Hepatocyte (in vitro differentiated cells): ENCODE measurements around the gene TPRA1. TPM values are rescaled to one million over a fixed set of nuclear protein-coding genes. Genes with fewer than 3 reads are reported as not detected.
A peak's percentile ranks its signal among the peaks of the same experiment; 100 is the strongest.

Experiments
- DNase-seq: peaks from one replicate; pipeline ENCODE4 v3.0.0-alpha.2; 2016; ENCODE audit warnings: low spot score
- H2AFZ ChIP-seq: fragments of 200-600 bp; sonication (generic); 2 replicates; pipeline ENCODE4 v1.6.0; 2016; ENCODE audit warnings: antibody characterized with exemption, mild to moderate bottlenecking
- H3K27ac ChIP-seq: fragments of 200-600 bp; sonication (generic); 2 replicates; pipeline ENCODE4 v1.5.1; 2016; ENCODE audit warnings: mild to moderate bottlenecking
- H3K27me3 ChIP-seq: fragments of 200-600 bp; sonication (generic); 2 replicates; pipeline ENCODE4 v1.6.1; 2016
- H3K36me3 ChIP-seq: fragments of 200-600 bp; sonication (generic); replicated peaks from 2 replicates; pipeline ENCODE4 v1.5.1; 2016; ENCODE audit warnings: low read depth; ENCODE audit not compliant: insufficient read depth
- H3K4me1 ChIP-seq: fragments of 200-600 bp; sonication (generic); 2 replicates; pipeline ENCODE4 v1.5.1; 2016; ENCODE audit warnings: mild to moderate bottlenecking, moderate library complexity; ENCODE audit not compliant: insufficient read depth
- H3K4me2 ChIP-seq: fragments of 200-600 bp; sonication (generic); 2 replicates; pipeline ENCODE4 v1.6.0; 2016
- H3K4me3 ChIP-seq: fragments of 200-600 bp; sonication (generic); 2 replicates; pipeline ENCODE4 v1.5.1; 2016; ENCODE audit warnings: mild to moderate bottlenecking
- H3K79me2 ChIP-seq: fragments of 200-600 bp; sonication (generic); 2 replicates; pipeline ENCODE4 v1.6.0; 2017; ENCODE audit warnings: mild to moderate bottlenecking
- H3K9me2 ChIP-seq: fragments of 200-600 bp; sonication (generic); replicated peaks from 2 replicates; pipeline ENCODE4 v1.6.0; 2017; ENCODE audit warnings: mild to moderate bottlenecking; ENCODE audit not compliant: insufficient read depth
- H3K9me3 ChIP-seq: fragments of 200-600 bp; sonication (generic); 2 replicates; pipeline ENCODE4 v1.5.1; 2016; ENCODE audit warnings: low read depth, mild to moderate bottlenecking
- H4K20me1 ChIP-seq: fragments of 200-600 bp; sonication (generic); 2 replicates; pipeline ENCODE4 v1.6.0; 2016; ENCODE audit warnings: mild to moderate bottlenecking; ENCODE audit not compliant: insufficient read depth, poor library complexity, severe bottlenecking
- CTCF ChIP-seq: fragments of 200-600 bp; sonication (generic); IDR thresholded peaks from 2 replicates; pipeline ENCODE4 v1.5.1; 2016; ENCODE audit warnings: antibody characterized with exemption, mild to moderate bottlenecking; ENCODE audit not compliant: poor library complexity
- EZH2 ChIP-seq: fragments of 200-600 bp; sonication (generic); IDR thresholded peaks from 2 replicates; pipeline ENCODE4 v1.6.1; 2016; ENCODE audit warnings: antibody characterized with exemption, mild to moderate bottlenecking, borderline replicate concordance
- EZH2phosphoT487 ChIP-seq: fragments of 200-600 bp; sonication (generic); IDR thresholded peaks from one replicate; pipeline ENCODE4 v1.6.1; 2018; ENCODE audit warnings: antibody characterized with exemption, mild to moderate bottlenecking, low read depth, moderate library complexity; ENCODE audit not compliant: unreplicated experiment, severe bottlenecking
- WGBS: methylation state at CpG from one replicate; pipeline ENCODE4 v1.1.6; 2016; ENCODE audit warnings: low lambda C conversion rate; ENCODE audit errors: missing lambda C conversion rate; 5-methylcytosine and 5-hydroxymethylcytosine counted together
- polyA plus RNA-seq: library from polyadenylated mRNA; unstranded; fragments of >200 nt; fragmentation: Nextera tagmentation; extraction: Ambion mirVana; gene quantifications from 2 replicates; pipeline ENCODE4 v1.2.1, GENCODE V29; 2016
- total RNA-seq: library from RNA; depleted of rRNA; stranded (reverse); fragments of >200 nt; gene quantifications from 2 replicates; pipeline ENCODE4 v1.2.3, GENCODE V29; 2014

The TPRA1 gene
- total and polyA plus RNA-seq, 2 experiments from 2014 or later, result 41.0 to 57.2 TPM

DNA sequence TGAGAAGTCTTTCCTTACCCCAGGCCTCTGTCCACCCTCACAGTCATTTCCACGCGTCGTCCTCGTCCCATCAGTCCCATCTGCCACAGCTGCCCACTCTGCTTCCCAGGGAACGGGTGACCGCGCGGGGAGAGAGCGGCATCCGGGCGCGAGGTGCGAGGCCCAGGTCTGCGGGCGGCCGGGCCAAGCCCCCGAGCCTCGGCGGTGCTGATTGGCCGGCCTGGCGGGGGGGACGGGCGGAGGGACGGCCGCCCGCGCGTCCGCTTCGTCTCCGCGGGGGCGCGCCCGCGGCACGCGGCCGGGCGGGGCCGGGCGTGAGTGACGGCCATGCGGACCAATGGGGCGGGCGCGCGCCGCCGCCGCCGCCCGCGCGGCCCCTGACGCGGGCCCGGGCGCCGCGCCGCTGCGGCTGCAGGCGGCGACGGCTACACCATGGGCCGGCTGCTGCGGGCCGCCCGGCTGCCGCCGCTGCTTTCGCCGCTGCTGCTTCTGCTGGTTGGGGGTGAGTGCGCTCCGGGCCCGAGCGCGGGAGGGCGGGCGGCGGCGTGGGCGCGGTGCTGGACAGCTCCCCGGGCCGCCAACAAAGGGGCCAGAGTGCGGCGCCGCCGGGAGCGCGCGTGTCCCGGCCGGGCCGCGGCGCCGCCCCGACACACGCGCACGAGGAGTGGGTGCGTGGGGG lies 38.4 kb upstream of the TPRA1 start, which contains the start of gene PODXL2:
TSS of gene PODXL2 (plus strand) at position 398 of the 679 bp plus-strand sequence. CDS start at position 433, 35 bp downstream.
- Histone ChIP-seq H3K4me2 (peak within 1 kb of the TSS; percentile 90), H3K36me3 (no peaks in the 10 kb centered on the region), H3K4me3 (no peak within 1 kb of the TSS), H3K4me1 (no peaks in the 10 kb centered on the region), H3K27ac (no peak within 1 kb of the TSS), H3K27me3 (peaks cover 42% of the 10 kb centered on the region), H2AFZ (no peak within 1 kb of the TSS), H3K9me2 (no peaks in the 10 kb centered on the region), H3K9me3 (no peaks in the 10 kb centered on the region), H4K20me1 (no peaks in the 10 kb centered on the region), H3K79me2 (no peaks in the 10 kb centered on the region)
- TF ChIP-seq CTCF (no peak), EZH2phosphoT487 (no peak), EZH2 (no peak)
- DNase-seq, result peak; percentile 76
- WGBS, result 11% methylated on average over 34 of the region's 105 CpGs

DNA sequence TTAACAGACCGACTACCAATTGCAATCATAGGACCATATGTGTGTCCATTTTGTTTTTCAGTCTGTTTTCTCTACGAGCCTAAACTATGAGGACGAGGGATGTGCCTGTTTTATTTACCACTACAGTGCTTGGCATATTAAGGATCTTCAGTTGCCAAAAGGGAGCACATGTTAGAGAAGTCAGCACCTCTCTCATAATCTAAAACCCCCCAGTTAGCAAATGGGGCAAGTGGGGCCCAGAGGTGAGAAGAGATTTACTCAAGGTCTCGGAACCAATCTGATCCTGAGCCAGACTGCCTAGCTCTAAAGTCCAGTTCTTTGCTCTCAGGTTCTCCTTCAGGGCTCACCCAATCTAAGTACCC lies 37.9 kb upstream of the TPRA1 start:
- H3K79me2 ChIP-seq, result no peaks in the 10 kb centered on the region
- H3K27ac ChIP-seq, result no peak overlapping the region
- H3K4me3 ChIP-seq, result no peak overlapping the region
- TF ChIP-seq CTCF (no peak), EZH2phosphoT487 (no peak), EZH2 (no peak)
- no peaks in the 10 kb centered on the region for H3K9me3 ChIP-seq
- H3K4me1 ChIP-seq, result no peaks in the 10 kb centered on the region
- H3K36me3 ChIP-seq, result no peaks in the 10 kb centered on the region
- 93% methylated on average over 4 of the region's 4 CpGs for WGBS
- no peaks in the 10 kb centered on the region for H3K9me2 ChIP-seq
- DNase-seq, result no peak
- H3K4me2 ChIP-seq, result peak overlapping the region; percentile 73
- no peaks in the 10 kb centered on the region for H4K20me1 ChIP-seq
- no peak overlapping the region for H2AFZ ChIP-seq
- peaks cover 42% of the 10 kb centered on the region for H3K27me3 ChIP-seq

DNA sequence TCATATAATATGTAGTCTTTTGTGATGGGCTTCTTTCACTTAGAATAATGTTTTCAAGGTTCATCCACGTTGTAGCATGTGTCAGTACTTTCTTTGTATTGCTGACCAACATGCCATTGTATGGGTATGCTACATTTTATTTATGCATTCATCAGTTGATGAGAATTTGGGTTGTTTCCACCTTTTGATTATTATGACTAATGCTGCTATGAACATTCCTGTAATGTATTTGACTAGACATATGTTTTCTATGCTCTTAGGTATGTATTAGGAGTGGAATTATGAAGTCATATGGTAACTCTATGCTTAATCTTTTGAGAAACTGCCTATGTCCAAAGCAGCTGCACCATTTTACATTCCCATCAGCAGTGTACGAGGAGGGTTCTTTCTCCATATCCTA lies 35.3 kb upstream of the TPRA1 start:
- Histone ChIP-seq H3K4me2 (no peak overlapping the region), H3K79me2 (no peaks in the 10 kb centered on the region), H3K27ac (no peak overlapping the region), H3K4me3 (no peak overlapping the region), H2AFZ (no peak overlapping the region), H3K9me2 (no peaks in the 10 kb centered on the region), H3K36me3 (no peaks in the 10 kb centered on the region), H3K27me3 (peaks cover 35% of the 10 kb centered on the region), H3K4me1 (no peaks in the 10 kb centered on the region), H3K9me3 (no peaks in the 10 kb centered on the region), H4K20me1 (no peaks in the 10 kb centered on the region)
- WGBS, result 75% methylated on average over 2 of the region's 2 CpGs
- no peak for DNase-seq
- TF ChIP-seq EZH2phosphoT487 (no peak), EZH2 (no peak), CTCF (no peak)
